Mesothelial cell of epicardium (in vitro differentiated cells): ENCODE data around the gene HSP90B1. TPM values are rescaled to one million over a fixed set of nuclear protein-coding genes. Genes with fewer than 3 reads are reported as not detected.

Source experiments
- DNase-seq, 2 experiments: peaks; one replicate each; pipeline ENCODE4 v3.0.0; 2021; ENCODE audit warnings: low spot score in 2 of 2; ENCODE audit not compliant: unreplicated experiment in 2 of 2
- H3K27ac Mint-ChIP-seq: 2 replicates; pipeline ENCODE4 v1.8.0; 2021; ENCODE audit warnings: mixed read lengths
- H3K27me3 Mint-ChIP-seq: 2 replicates; pipeline ENCODE4 v1.8.0; 2021; ENCODE audit warnings: low read depth, mixed read lengths
- H3K36me3 Mint-ChIP-seq: 2 replicates; pipeline ENCODE4 v1.8.0; 2021; ENCODE audit warnings: mixed read lengths
- H3K4me1 Mint-ChIP-seq: 2 replicates; pipeline ENCODE4 v1.8.0; 2021; ENCODE audit warnings: mixed read lengths
- H3K4me3 Mint-ChIP-seq: 2 replicates; pipeline ENCODE4 v1.8.0; 2021; ENCODE audit warnings: mild to moderate bottlenecking, moderate library complexity, mixed read lengths
- H3K9me3 Mint-ChIP-seq: 2 replicates; pipeline ENCODE4 v1.8.0; 2021; ENCODE audit warnings: mixed read lengths
- total RNA-seq: library from RNA; stranded (reverse); gene quantifications from 3 replicates; pipeline ENCODE4 v1.2.1, GENCODE V29; 2021
- TF ChIP-seq, protein P1 (sequence below): fragments of 200-600 bp; sonication (generic); IDR thresholded peaks from one replicate; pipeline ENCODE4 v1.5.0; 2021; ENCODE audit warnings: antibody characterized with exemption; ENCODE audit not compliant: unreplicated experiment

HSP90B1 gene
- total RNA-seq, 1 donor from 2014 or later: 788 TPM

DNA sequence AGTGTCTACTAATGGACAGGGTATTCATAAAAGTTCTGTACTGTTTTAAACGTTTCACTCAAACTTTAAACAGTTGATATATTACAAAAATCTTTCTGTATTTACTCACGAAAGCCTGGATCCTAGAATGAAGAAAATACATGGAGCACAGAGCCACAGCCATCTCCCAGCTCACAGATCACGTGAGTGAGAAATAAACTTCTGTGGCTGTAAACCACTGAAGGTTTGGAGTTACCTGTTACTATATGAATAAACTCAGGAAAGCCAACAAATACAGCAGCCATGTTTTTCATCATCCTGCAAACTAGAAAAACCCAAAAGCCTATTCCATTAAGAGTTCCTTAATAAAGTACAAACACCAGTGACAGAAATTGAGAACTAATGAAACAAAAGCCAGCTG lies 34.6 kb downstream of the HSP90B1 start:
- no peak for DNase-seq
- TF ChIP-seq, protein P1, sequence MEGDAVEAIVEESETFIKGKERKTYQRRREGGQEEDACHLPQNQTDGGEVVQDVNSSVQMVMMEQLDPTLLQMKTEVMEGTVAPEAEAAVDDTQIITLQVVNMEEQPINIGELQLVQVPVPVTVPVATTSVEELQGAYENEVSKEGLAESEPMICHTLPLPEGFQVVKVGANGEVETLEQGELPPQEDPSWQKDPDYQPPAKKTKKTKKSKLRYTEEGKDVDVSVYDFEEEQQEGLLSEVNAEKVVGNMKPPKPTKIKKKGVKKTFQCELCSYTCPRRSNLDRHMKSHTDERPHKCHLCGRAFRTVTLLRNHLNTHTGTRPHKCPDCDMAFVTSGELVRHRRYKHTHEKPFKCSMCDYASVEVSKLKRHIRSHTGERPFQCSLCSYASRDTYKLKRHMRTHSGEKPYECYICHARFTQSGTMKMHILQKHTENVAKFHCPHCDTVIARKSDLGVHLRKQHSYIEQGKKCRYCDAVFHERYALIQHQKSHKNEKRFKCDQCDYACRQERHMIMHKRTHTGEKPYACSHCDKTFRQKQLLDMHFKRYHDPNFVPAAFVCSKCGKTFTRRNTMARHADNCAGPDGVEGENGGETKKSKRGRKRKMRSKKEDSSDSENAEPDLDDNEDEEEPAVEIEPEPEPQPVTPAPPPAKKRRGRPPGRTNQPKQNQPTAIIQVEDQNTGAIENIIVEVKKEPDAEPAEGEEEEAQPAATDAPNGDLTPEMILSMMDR: no peak
- peak overlapping the region; percentile 96 for H3K4me3 Mint-ChIP-seq
- H3K4me1 Mint-ChIP-seq: peaks cover 49% of the 10 kb centered on the region
- H3K9me3 Mint-ChIP-seq: no peaks in the 10 kb centered on the region
- H3K27me3 Mint-ChIP-seq: no peaks in the 10 kb centered on the region
- no peaks in the 10 kb centered on the region for H3K36me3 Mint-ChIP-seq
- peak overlapping the region; percentile 99 for H3K27ac Mint-ChIP-seq

DNA sequence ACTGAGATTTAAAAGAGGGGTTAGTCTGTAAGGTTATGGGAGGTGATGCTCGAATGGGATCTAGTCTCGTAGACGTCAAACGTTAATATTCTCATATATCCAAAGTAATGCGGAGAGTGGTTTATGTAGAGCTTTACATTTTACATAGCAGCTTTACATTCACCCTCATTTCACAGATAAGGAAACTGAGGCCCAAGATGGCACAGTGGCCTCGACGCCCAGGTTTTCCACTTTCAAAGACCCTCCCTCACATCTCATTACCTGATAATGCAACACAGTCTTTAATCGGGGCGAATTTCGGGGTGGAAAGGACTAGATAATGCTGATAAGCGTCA lies 35.0 kb downstream of the HSP90B1 start:
- H3K9me3 Mint-ChIP-seq: no peaks in the 10 kb centered on the region
- H3K4me3 Mint-ChIP-seq: peak overlapping the region; percentile 96
- no peak for DNase-seq
- H3K27me3 Mint-ChIP-seq: no peaks in the 10 kb centered on the region
- H3K36me3 Mint-ChIP-seq: no peaks in the 10 kb centered on the region
- TF ChIP-seq, protein P1: no peak
- H3K4me1 Mint-ChIP-seq: peaks cover 49% of the 10 kb centered on the region
- peak overlapping the region; percentile 99 for H3K27ac Mint-ChIP-seq

DNA sequence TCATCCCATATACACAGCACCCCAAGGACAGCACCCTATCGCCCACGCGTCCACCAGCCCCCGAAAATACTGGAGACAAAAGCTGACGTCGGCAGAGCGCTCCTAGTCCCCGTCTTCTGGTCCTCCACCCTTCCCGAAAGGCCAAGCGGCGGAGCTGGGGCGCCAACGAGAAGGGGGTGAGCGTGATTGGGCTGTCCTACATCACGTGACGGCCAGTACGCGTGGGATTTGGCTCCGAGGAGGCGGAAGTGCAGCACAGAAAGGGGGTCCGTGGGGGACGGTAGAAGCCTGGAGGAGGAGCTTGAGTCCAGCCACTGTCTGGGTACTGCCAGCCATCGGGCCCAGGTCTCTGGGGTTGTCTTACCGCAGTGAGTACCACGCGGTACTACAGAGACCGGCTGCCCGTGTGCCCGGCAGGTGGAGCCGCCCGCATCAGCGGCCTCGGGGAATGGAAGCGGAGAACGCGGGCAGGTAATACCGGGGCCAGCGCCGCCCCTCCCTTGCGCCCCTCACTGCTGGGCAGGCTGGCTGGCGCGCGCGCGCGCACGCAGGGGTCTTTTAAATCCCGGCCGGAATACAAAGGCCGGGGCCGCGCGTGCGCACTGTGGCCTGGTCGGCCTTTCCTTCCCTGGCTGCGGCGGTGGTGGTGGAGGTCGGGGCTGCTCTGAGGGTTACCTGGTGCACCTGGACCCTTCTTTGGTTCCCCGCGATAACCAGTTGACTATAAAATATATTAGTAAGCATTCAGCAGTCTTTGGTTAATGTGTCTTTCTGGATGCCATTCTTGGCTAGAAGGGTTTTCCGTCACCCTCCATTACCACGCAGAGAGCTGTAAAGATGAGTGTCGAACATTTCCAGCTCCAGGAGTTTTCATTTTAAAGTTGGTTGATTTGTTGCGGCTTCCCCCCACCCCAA lies 35.6 kb downstream of the HSP90B1 start, which contains the start of gene TDG:
Gene TDG (plus strand): TSS at position 283 of the 915 bp plus-strand sequence. CDS start 166 bp downstream, at position 449.
- no peaks in the 10 kb centered on the region for H3K9me3 Mint-ChIP-seq
- no peaks in the 10 kb centered on the region for H3K27me3 Mint-ChIP-seq
- H3K4me1 Mint-ChIP-seq: peaks cover 49% of the 10 kb centered on the region
- no peaks in the 10 kb centered on the region for H3K36me3 Mint-ChIP-seq
- peak within 1 kb of the TSS; percentile 96 for H3K4me3 Mint-ChIP-seq
- peak within 1 kb of the TSS; percentile 99 for H3K27ac Mint-ChIP-seq
- DNase-seq: peak; percentile 90 to 93
- TF ChIP-seq, protein P1: no peak

DNA sequence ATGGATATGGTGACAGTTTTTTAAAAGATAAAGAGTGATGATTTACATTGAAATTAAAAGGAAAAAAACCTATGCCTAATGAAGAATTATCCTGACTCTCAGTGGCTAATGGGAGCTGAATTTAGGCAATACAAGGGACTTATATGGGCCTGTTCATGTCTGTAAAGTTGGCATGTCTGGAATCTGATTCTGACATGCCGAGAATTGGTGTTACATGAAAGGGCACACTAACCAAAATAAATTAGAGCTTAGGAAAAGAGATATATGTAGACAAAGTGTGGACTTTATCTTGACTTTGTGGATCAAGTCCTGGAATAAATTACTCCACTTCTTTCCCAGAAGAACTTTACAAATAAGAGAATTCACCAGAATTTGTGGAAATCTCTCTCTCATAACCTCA lies 36.5 kb downstream of the HSP90B1 start:
- no peaks in the 10 kb centered on the region for H3K9me3 Mint-ChIP-seq
- no peaks in the 10 kb centered on the region for H3K27me3 Mint-ChIP-seq
- peak overlapping the region; percentile 99 for H3K27ac Mint-ChIP-seq
- no peak for DNase-seq
- TF ChIP-seq, protein P1: no peak
- peak overlapping the region; percentile 96 for H3K4me3 Mint-ChIP-seq
- H3K36me3 Mint-ChIP-seq: no peaks in the 10 kb centered on the region
- H3K4me1 Mint-ChIP-seq: peaks cover 53% of the 10 kb centered on the region

DNA sequence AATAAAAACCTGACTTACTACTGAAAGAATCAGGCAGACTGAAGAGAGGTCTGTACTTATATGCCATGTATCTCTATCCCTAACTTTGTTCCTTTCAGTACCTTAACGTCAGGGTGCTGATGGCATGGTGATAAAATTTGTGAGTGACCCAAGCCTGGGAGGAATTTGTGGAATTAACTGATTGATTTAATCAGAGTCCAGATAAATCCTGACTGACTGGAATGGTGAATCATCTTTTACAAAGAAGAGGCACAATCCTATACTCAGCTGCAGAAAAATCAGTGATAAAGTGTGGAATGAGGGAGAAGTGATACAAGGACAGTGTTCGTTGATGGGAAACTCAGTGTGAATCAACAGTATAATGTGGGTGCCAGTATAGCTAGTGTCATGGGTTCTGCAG lies 39.2 kb downstream of the HSP90B1 start:
- Mint-ChIP-seq H3K27ac (peak overlapping the region; percentile 85), H3K27me3 (no peaks in the 10 kb centered on the region), H3K4me1 (peaks cover 38% of the 10 kb centered on the region), H3K36me3 (peaks cover 2% of the 10 kb centered on the region), H3K4me3 (no peak overlapping the region), H3K9me3 (no peaks in the 10 kb centered on the region)
- DNase-seq: no peak
- TF ChIP-seq, protein P1: no peak
